Measurements from ENCODE around the gene GAB2. TPM values are rescaled to one million over a fixed set of nuclear protein-coding genes. Genes with fewer than 3 reads are reported as not detected.

The GAB2 gene
- total and polyA plus RNA-seq, 12 donors, result 2.4 to 22.4 (median 16.2) TPM

GRCh38 chr11:78416285-78417174 is 1.1 kb downstream of the GAB2 start:
- DNase-seq, result peak; percentile 90 to 97 (median 91)
- Histone ChIP-seq H3K36me3 (replicated peaks in 1 of 2) (no peaks in the 10 kb centered on the region), H3K27ac (peak overlapping the region; percentile 94 to 100 (median 98)), H3K4me1 (replicated peaks in 1 of 2) (peaks cover 10 to 51% of the 10 kb centered on the region in 2 donors), H3K9me3 (replicated peaks in 1 of 3) (no peaks in the 10 kb centered on the region), H3K27me3 (no peaks in the 10 kb centered on the region), H3K4me3 (peak overlapping the region in 3 of 4 donors; percentile 57 to 82 (median 78))
- WGBS, 4 donors, result 1% methylated on average over 33 to 38 of the region's 38 CpGs
- TF ChIP-seq CTCF (IDR thresholded peaks at IDR 0.05) (peak; percentile 26 to 57 (median 52)), POLR2A (IDR thresholded peaks at IDR 0.05) (peak; percentile 22 to 95)
- intact Hi-C loops (cut with DNase I), result loop anchor here (2.0 to 5.0 kb wide), 3 partner anchors 146 to 228 kb away; partner anchors contain the start of genes KCTD21 (in 1 of the 2) and USP35 (in 1 of the 2)

- no peak for DNase-seq
- H3K36me3 ChIP-seq (replicated peaks in 1 of 2), result no peaks in the 10 kb centered on the region
- intact Hi-C loops (cut with DNase I), result loop anchor here (5.0 kb wide), 2 partner anchors 147 to 183 kb away; no protein-coding TSS in a partner anchor
- TF ChIP-seq CTCF (IDR thresholded peaks at IDR 0.05) (no peak), POLR2A (IDR thresholded peaks at IDR 0.05) (no peak)
- peaks cover 10 to 43% of the 10 kb centered on the region in 2 donors for H3K4me1 ChIP-seq (replicated peaks in 1 of 2)
- peaks cover 0 to 2% (median 0%) of the 10 kb centered on the region in 3 donors for H3K9me3 ChIP-seq (replicated peaks in 1 of 3)
- H3K27ac ChIP-seq, result peak overlapping the region in 3 of 5 donors; percentile 14 to 100 (median 94)
- H3K4me3 ChIP-seq, result no peak overlapping the region
- WGBS, 4 donors, result 54 to 72% (median 65%) methylated on average over 4 of the region's 4 CpGs
- H3K27me3 ChIP-seq, result no peaks in the 10 kb centered on the region
Measured at GRCh38 chr11:78415338-78415737, 2.3 kb downstream of the GAB2 start.

GRCh38 chr11:78414321-78415051 is 3.1 kb downstream of the GAB2 start:
- WGBS, 4 donors, result 84 to 91% (median 88%) methylated on average over 14 of the region's 14 CpGs
- intact Hi-C loops (cut with DNase I), result loop anchor here (5.0 kb wide), 2 partner anchors 148 to 182 kb away; no protein-coding TSS in a partner anchor

More at GRCh38 chr11:78414321-78415051, 3.1 kb downstream of the GAB2 start:
- H3K4me1 ChIP-seq (replicated peaks in 1 of 2), result peaks cover 10 to 35% of the 10 kb centered on the region in 2 donors
- no peaks in the 10 kb centered on the region for H3K36me3 ChIP-seq (replicated peaks in 1 of 2)
- TF ChIP-seq CTCF (IDR thresholded peaks at IDR 0.05), result peak; percentile 28 to 62 (median 47)
- no peak for TF ChIP-seq POLR2A (IDR thresholded peaks at IDR 0.05)
- peak overlapping the region in 1 of 5 donors; percentile 100 for H3K27ac ChIP-seq
- peaks cover 0 to 10% (median 5%) of the 10 kb centered on the region in 3 donors for H3K9me3 ChIP-seq (replicated peaks in 1 of 3)
- DNase-seq, result no peak
- no peak overlapping the region for H3K4me3 ChIP-seq
- H3K27me3 ChIP-seq, result no peaks in the 10 kb centered on the region

Data from adrenal gland (tissue), 12 donors.